Measurements from ENCODE around the gene PTPRG. TPM values are rescaled to one million over a fixed set of nuclear protein-coding genes. Genes with fewer than 3 reads are reported as not detected.
"Not testable (repeated sequence)": the region's sequence is repeated elsewhere in the genome, so short reads cannot be mapped to it uniquely, and the experiment has no call there.

PTPRG gene
- total RNA-seq = 124 TPM
- long read RNA-seq, partial matches to known transcripts = 9 of 155 reads
- long read RNA-seq, other reads (novel, unspliced or antisense) = 146 of 155 reads

DNA sequence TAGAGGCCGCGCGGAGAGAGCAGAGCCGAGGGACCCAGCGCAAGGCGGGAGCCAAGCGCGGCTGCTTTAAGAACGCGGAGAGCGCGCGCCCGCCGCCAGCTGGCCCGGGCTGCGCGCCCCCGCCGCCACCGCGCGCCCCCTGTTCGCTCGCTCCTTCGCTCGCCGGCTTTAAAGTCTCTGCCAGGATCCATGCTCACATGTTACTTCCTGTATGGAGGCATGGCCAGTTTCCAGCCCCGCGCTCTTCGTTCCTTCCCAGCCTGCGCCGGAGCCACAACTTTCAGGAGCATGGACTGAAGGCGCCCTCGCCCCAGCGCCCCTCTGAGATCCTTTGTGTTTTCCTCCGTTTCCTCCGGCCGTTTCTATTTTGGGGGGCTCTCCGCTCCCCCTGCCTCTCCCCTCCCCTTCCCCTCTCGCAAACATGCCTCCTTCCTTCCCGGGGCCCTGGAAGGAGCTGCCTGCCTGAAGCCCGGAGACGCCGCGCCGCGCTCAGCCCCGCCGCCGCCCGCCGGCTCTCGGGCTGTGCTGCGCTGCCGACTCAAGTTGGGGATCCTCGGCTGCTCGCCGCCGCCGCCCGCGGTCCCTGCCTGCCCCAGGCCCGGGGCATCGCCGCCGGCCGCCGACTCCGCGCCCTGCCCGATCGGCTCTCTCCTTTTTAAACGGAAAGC lies at the start of gene PTPRG:
Gene PTPRG (plus strand): TSS at position 198 of the 668 bp plus-strand sequence. CDS start 717 bp downstream, outside the sequence.
- peak; percentile 93 for DNase-seq (ENCODE audit: low spot score)

DNA sequence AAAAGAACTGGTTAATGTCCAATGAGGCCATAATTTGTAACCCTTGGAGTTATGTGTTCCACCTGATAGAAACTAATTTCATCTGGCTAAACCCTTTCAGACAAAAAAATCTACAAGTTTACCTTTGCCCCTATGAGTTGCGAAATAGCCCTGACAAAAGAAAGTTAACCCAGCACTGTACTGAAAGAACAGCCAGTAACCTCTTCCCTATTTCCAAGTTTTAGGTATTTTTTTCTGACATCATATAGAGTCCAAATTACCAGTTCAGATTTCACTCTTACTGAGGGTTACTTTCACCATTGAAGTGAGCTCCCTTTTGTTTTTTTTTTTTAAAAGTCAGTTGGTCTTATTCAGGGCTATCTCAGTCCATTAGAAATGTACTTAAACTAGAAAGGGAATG lies 42.8 kb upstream of the PTPRG start:
- DNase-seq (ENCODE audit: low spot score) = no peak

DNA sequence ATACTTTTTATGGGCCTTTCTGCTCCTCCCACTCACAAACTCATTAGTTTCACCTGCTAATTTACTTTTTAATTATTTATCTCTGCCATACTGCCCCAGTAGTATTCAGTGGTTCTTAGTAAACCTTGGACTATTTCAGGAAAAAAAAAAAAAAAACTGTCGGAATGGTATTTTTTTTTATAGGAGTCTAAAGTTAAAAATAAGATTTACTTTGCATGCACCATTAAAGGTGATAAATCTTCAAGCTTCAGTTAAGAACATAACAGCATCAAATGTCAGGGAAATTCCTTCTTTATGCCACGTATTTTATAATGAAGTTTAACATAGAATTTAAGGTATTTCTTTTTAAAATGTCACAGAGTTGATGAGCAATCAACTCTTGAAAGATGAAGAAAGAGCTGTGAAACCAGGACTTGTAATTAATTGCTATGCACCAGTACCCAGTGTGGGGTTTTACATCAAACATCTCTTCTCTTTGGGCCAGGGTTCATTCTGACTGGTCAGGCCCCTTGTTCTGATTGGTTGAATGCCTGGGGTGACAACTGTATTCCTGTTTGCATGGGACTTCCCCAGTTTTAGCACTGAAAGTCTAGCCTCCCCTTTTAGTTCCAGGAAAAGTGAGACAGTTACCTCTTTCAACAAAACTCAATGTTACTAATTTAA lies 40.3 kb upstream of the PTPRG start:
- DNase-seq (ENCODE audit: low spot score) = no peak

DNA sequence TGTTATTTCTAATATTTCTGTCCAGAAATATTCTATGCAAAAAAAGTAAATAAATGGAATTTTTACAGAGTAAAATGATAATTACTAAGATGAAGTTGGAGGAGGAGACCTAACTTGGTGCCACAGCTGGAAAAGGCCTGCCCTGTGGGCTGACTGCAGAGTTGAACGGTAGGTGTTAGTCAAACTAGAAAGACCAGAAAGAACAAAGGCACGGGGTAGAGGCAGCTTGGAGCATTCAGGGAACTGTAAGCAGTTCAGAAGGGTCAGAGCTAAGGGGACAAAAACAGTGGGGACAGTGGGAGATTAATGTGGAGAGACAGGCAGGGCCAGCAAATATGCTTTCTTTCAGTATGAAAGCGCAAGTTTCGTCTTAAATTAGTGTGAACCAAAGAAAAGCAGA lies 39.3 kb upstream of the PTPRG start:
- DNase-seq (ENCODE audit: low spot score) = no peak

DNA sequence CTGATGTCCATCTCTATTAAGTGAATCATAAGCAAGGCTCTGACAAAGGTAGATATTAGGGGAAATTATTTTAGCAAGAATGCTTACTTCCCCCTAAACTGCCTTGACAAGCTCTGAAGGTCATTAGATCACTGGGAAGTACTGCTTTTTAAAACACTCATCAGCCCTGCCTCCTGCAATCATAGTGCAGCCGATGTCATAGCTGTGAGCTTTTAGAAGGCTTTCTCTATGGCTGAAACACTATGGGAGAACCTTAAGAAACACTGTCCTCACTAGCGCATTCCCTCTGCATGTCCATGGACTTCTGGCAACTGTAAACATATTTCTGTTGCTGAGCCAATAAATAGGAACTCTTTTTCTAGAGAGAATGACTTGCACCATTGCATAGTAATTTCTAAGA lies 38.7 kb upstream of the PTPRG start:
- DNase-seq (ENCODE audit: low spot score) = no peak

DNA sequence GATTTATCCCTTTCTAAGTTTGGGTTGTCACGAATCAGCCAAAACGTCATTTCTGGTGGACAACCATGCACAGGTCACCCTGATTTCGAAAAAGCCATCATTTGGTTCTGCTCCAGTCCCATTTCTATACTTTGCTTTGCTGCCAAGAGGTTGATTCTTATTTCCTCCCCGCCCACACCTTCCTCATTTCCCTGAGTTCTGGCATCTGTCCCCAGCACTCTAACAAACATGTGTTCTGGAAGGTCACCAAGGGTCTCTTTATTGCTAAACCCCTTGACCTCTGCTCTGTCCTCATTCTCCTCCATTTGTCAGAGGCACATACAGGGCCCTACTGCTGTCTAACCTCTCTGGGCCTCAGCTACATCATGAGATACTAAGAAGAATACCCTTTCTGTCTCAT lies 36.4 kb upstream of the PTPRG start:
- no peak for DNase-seq (ENCODE audit: low spot score)

DNA sequence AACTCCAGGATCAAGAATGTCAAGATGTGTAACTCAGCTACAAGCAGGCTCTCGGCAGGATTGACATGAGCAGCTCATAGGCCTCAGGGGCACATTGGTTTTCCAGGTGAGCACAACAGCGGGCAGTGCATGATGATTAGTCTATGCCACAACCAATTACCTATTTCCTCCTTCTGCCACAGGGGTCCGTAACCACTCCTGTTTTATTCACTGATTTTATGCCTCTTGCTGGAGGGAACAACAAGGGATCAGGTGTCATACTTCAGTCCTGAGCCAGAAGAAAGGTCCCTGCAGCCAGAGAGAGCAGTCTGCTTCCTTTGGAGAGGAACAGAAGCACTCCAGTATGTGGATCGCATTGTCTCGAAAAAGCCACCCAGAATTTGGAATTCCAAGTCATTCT lies 35.1 kb upstream of the PTPRG start:
- no peak for DNase-seq (ENCODE audit: low spot score)

DNA sequence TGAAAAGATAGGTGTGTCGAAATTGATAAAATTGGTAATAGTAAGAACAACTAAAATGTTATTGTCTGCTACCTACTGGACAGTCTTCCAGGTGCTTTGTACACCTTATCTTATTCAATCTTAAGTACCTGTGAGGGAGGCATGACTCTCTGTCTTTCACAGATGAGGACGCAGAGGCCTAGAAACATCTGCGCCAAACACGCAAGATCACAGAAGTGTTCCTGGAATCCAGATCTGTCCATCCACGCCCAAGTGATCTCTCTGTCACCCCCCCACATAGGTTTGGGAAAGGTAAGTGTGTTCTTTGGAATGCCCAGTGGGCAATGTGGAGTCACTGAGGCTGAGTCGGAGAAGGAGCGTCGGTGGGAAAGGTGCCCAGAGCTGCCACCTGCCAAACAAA lies 34.4 kb upstream of the PTPRG start:
- no peak for DNase-seq (ENCODE audit: low spot score)

DNA sequence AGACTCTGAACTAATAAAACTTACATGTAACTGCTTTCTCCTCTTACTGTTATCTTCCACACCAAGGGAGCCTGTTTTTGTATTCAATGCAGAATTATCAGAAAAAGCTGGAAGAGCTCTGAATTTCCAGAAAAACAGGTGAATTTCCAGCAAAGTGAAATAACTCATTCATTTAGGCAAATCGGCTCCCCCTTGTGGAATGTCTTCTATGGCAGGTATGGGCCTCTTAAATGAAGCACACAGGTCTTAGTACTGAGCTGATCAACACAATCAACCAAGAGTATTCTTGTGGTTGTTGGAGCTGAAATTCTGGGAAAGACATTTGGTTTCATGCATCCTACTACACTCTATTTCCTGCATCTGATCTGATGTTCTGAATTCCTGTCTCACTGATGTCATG lies 31.0 kb upstream of the PTPRG start:
- DNase-seq (ENCODE audit: low spot score) = no peak

DNA sequence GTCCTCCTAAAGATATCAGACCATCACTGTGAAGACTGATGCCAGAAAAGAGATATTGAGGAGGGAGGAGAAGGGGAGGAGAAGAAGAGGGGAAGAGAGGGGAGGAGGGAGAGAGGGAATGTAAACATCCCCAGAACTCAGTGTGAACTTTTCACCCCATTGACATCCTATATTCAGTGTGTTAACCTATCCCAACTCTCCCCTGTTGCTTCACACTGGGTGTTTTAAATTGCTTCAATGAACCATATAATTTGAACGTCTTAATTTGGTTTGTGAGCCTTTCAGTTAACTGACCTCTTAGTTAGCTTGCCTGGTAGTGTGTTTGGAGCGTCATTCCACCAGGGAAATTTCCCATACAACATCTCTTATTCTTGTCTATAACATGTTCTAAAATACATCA lies 29.8 kb upstream of the PTPRG start:
- DNase-seq (ENCODE audit: low spot score) = no peak

DNA sequence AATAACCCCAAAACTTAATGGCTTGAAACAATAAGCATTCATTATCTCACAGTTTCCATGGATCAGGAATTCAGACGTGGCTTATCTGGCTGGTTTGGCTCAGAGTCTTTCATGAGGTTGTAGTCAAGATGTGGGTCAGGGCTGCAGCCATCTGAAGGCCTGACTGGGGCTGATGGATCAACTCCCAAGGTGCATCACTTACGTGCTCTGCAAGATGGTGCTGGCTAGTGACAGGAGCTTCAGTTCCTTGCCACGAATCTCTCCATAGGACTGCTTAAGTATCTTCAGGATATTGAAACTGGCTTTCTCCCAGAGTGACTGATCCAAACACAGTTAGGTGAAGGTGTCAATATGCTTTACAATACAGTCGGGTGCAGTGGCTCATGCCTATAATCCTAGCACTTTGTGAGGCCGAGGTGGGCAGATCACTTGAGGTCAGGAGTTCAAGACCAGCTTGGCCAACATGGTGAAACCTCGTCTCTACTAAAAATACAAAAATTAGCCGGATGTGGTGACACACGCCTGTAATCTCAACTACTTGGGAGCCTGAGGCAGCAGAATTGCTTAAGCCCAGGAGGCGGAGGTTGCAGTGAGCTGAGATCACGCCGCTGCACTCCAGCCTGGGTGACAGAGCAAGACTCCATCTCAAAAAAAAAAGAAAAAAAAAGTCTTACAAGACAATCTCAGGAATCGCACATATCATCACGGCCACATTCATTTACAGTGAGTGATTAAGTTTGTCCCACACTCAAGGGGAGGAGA lies 28.5 kb upstream of the PTPRG start:
- DNase-seq (ENCODE audit: low spot score) = no peak

DNA sequence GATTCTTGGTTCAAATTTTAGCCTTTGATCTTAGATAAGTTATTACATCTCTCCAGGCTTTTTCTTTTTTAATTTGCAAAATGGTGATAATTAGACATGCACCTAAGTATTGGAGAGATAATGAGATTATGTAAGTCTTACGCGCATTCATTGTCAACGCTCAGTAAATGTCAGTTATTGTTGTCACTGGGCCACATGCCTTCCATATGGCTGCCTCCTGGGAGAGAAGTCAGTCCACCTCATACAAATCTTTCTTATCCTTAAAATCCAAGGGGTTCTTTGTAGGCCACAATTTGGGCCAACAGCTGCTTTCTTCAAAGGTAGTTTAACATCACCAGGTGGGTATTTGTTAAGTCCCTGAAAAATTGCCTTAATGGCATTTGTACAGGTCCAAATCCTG lies 25.5 kb upstream of the PTPRG start:
- DNase-seq (ENCODE audit: low spot score) = no peak

DNA sequence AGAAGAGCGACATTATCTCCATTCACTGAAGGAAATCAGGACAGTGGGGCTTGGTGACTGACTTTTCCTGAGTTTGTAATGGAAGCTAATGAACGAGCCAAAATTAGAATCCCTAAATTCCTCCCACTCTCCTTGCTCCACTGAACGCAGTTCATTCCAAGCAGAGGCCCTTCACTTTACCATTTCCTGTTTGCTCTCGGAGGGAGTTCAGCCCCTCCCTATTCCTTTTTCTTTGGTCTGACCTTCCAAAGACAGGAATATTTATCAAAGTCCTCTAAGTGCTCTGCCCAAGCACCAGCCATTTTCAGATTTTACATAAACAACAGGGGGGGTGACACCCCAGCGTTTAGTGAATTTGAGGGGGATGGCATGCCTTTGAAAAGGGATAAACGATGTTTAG lies 24.0 kb upstream of the PTPRG start:
- no peak for DNase-seq (ENCODE audit: low spot score)

DNA sequence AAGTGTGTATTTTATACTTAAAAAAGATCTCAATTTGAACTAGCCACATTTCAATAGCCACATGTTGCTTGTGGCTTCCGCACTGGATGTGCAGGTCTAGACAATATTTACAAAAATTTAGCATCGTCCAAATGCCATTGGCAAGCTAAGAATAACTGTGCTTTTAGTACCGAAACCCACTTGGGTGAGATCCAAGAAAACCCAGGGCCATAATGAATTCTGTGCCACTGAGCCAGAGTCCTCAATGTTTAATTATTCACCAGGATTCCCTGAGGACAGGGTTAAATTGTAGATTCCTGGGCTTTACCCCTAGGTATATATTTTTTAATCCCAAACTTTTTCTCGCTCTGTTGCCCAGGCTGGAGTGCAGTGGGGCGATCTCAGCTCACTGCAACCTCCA lies 22.9 kb upstream of the PTPRG start:
- DNase-seq (ENCODE audit: low spot score) = no peak

DNA sequence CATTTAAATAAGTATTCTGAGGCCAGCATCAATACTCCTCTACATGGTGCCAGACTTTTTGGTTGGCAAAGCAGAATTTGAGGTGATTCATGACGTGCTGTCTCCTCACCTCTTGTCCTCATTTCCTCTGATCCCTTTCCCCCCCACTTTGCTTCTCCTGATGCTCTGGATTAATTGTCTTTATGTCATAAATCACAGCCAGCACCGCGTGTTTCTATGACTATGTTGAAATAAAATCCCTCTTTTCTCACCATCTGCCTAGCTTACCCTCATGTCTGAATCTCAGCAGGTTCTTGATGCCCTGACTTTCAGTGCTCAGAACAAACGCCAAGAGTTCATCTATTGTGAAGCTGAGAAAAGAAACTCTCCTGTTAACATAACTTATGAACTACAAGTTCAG lies 19.7 kb upstream of the PTPRG start:
- DNase-seq (ENCODE audit: low spot score) = no peak

DNA sequence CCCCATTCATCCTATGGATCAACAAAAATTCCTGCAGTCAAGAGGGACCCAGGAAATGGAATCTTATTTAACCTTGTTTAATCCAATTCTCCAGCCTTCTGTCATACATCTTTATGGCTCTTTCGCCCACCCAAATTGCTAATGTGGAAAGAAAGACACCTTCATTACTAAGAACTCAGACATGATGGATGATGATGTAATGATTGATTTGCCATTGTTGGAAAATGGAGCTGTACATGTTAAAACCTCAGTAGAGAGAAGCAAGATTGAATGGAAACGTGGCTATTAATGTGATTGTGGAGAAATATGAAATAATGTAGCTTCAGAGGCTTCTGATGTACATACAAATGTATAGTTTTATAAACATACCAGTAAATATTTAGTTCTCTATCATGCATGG lies 15.7 kb upstream of the PTPRG start:
- no peak for DNase-seq (ENCODE audit: low spot score)

DNA sequence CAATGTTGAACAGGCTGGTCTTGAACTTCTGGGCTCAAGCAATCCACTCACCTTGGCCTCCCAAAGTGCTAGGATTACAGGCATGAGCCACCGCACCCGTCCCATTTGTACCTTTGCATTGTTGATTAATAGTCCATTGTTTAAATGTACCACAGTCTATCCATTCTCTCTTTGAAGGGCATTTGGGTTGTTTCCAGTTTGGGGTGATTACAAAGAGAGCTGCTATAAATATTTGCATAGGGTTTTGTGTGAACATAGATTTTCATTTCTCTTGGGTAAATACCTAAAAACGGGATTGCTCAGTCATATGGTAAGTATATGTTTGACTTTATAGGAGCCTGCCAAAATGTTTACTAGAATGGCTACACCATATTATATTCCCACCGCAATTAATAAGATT lies 13.7 kb upstream of the PTPRG start:
- DNase-seq (ENCODE audit: low spot score) = no peak

DNA sequence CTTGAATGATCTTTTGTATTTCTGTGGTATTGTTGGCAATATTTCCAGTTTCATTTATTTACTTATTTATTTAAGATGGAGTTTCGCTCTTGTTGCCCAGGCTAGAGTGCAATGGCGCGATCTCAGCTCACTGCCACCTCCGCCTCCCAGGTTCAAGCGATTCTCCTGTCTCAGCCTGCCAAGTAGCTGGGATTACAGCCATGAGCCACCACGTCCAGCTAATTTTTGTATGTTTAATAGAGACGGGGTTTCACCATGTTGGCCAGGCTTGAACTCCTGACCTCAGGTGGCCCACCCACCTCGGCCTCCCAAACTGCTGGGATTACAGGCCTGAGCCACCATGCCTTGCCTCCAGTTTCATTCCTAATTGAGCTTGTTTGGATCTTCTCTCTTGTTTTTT lies 8.7 kb upstream of the PTPRG start:
- not testable (repeated sequence) for DNase-seq (ENCODE audit: low spot score)

DNA sequence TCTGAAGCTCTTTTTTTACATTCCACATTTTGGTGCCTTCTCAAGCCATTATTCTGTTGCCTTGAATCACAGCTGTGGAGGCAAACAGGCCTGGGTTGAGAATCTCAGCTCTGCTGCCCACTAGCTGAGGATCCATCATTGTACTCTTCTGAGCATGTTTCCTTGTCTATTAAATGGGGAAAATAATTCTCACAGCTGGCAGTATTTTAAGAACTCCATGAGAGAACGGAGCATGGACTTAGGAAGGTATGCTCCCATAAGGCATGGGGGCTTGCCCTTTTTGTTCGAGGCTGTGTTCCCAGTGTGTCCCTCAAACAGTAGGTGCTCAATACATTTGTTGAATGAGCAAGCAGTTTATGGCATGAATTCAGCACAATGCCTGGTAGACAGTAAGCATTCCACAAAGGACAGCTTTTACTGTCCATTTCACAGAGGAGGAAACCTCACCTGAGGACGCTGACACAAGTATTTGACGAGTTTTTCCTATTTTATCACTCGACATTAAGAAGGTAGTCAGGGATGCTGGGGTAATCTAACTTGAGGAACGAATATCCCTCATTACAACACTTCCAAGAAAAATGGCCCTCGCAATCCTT lies 2.1 kb upstream of the PTPRG start:
- DNase-seq (ENCODE audit: low spot score) = no peak

DNA sequence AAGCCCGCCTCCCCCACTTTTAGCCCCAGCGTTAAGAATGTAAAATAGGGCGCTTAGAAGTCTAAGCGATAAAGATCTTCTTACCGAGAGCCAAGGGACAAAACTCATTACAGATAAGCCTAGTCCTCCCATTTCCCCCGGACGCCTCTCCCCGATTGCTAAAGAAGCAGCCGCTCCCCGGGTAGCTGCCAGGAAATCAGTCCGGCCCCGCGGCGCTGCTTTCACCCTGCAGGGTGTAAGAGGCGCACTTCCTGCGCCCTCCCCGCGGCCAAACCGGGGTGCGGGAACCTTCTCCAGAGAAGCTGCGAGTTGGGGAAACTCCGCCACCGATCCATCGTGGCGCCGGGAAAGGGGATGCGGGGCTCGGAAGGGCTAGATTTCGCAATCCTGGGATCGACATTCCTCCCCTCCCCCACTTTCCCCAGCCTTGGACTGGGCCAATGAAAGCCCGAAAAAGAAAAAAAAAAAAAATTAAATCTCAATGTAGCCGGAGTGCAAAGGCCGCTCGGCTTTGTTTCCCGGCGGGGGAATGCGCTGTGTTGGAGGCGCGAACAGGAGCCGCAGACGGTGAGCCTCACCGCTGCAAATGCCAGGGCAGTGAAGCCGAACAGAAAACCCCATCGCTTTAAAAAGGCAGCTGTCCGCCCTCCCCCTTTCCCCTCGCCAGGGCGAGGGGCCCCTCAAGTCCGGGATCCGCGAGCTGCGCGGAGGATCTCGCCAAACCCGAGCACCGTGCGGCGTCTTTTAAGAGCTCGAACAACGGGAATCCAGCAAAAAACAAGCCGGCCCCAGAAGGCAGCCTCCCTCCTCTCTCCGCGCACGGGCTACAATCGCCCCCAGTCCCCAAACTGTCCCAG lies 626 bp upstream of the PTPRG start:
- DNase-seq (ENCODE audit: low spot score) = peak; percentile 92
